GM21360 (cell line): ENCODE results near the gene NHLRC1.

Experiments used
- ATAC-seq: cut with Tn5 transposase; IDR thresholded peaks from one replicate; pipeline ENCODE4 v1.9.1; 2021; ENCODE audit warnings: mild to moderate bottlenecking, moderate library complexity; ENCODE audit not compliant: unreplicated experiment

The NHLRC1 gene

GRCh38 chr6:18139935-18140621, 17.6 kb upstream of the NHLRC1 start:
- no peak for ATAC-seq

GRCh38 chr6:18138906-18139305, 16.4 kb upstream of the NHLRC1 start:
- no peak for ATAC-seq

GRCh38 chr6:18136260-18136659, 13.8 kb upstream of the NHLRC1 start:
- no peak for ATAC-seq

- ATAC-seq = no peak
These were observed 12.7 kb upstream of the NHLRC1 start for GRCh38 chr6:18135171-18135570.

- ATAC-seq = no peak
These were observed 9.9 kb upstream of the NHLRC1 start for GRCh38 chr6:18132346-18132745.

GRCh38 chr6:18126121-18126520, 3.6 kb upstream of the NHLRC1 start:
- ATAC-seq = no peak

GRCh38 chr6:18121580-18122127, 823 bp downstream of the NHLRC1 start:
- no peak for ATAC-seq

GRCh38 chr6:18119236-18119635, 3.2 kb downstream of the NHLRC1 start:
- ATAC-seq = no peak

GRCh38 chr6:18118330-18118729, 4.1 kb downstream of the NHLRC1 start:
- ATAC-seq = no peak

- no peak for ATAC-seq
These were observed 5.3 kb downstream of the NHLRC1 start for GRCh38 chr6:18117136-18117535.

GRCh38 chr6:18115356-18115755, 7.1 kb downstream of the NHLRC1 start:
- no peak for ATAC-seq

- no peak for ATAC-seq
These were observed 12.3 kb downstream of the NHLRC1 start for GRCh38 chr6:18110162-18110561.

- ATAC-seq = no peak
These were observed 15.4 kb downstream of the NHLRC1 start for GRCh38 chr6:18107061-18107460.

- no peak for ATAC-seq
These were observed 19.5 kb downstream of the NHLRC1 start for GRCh38 chr6:18102783-18103509.

- no peak for ATAC-seq
These were observed 20.6 kb downstream of the NHLRC1 start for GRCh38 chr6:18101873-18102272.

GRCh38 chr6:18101271-18101670, 21.2 kb downstream of the NHLRC1 start:
- ATAC-seq = no peak

GRCh38 chr6:18100296-18100695, 22.2 kb downstream of the NHLRC1 start:
- ATAC-seq = no peak

- ATAC-seq = no peak
These were observed 23.0 kb downstream of the NHLRC1 start for GRCh38 chr6:18099511-18099910.

- no peak for ATAC-seq
These were observed 26.1 kb downstream of the NHLRC1 start for GRCh38 chr6:18096423-18096822.

GRCh38 chr6:18091382-18091781, 31.1 kb downstream of the NHLRC1 start:
- no peak for ATAC-seq

GRCh38 chr6:18090349-18090786, 32.1 kb downstream of the NHLRC1 start:
- ATAC-seq = no peak
